HepG2 (cell line): ENCODE results near the gene GAL3ST2. TPM values are rescaled to one million over a fixed set of nuclear protein-coding genes. Genes with fewer than 3 reads are reported as not detected.

Experiments
- ATAC-seq: fragments of 200-7000 bp; cut with Tn5 transposase; 3 replicates; pipeline ENCODE4 v1.9.1; 2020; ENCODE audit warnings: mild to moderate bottlenecking, moderate library complexity
- BruUV-seq: library from RNA; stranded (reverse); fragments of 400-500 nt; replicated peaks from 2 replicates; lab custom pipeline; 2021; lab: Mats Ljungman, UMichigan
- CTCF ChIA-PET: fragments of 300-600 bp; formaldehyde crosslinking; extraction: SDS; loops from one replicate; lab custom pipeline; 2021; ENCODE audit warnings: low total read pairs, inconsistent platforms, low intra/inter-chr PET ratio; lab: Yijun Ruan, JAX
- POLR2A ChIA-PET: fragments of 350-600 bp; sonication (Branson Sonifier 250); formaldehyde crosslinking; loops from one replicate; lab custom pipeline; 2020; ENCODE audit warnings: antibody characterized with exemption, inconsistent platforms; lab: Yijun Ruan, JAX
- DNase-seq: peaks from one replicate; pipeline ENCODE4 v3.0.0-alpha.2; 2015; ENCODE audit warnings: low spot score
- FAIRE-seq: peaks from 3 replicates; lab custom pipeline; 2011; peaks lifted over from hg19 to GRCh38; lab: Jason Lieb, UNC
- H2AFZ ChIP-seq: one replicate; pipeline ENCODE4 v1.6.1; 2011; ENCODE audit warnings: low read length, inconsistent platforms
- H3K27ac ChIP-seq: fragments of 300-600 bp; 3 replicates; pipeline ENCODE4 v1.8.0; 2011; ENCODE audit warnings: mixed run types, mild to moderate bottlenecking, mixed read lengths, low read length, inconsistent platforms; ENCODE audit not compliant: insufficient read depth; ENCODE audit errors: extremely low read length
- H3K27me3 ChIP-seq, 2 experiments: fragments of 200-600 bp in 1 of 2; 2 replicates in 1 of 2; 3 replicates in 1 of 2; pipeline versions ENCODE4 v1.6.0 to v1.8.0; 2011; ENCODE audit warnings: low read length in 2 of 2, mild to moderate bottlenecking in 2 of 2, moderate library complexity in 2 of 2, inconsistent platforms in 1 of 2; ENCODE audit not compliant: insufficient read depth in 2 of 2, control insufficient read depth in 1 of 2
- H3K36me3 ChIP-seq, 2 experiments: fragments of 200-600 bp in 1 of 2; replicated peaks in 1 of 2; 2 replicates in 1 of 2; 3 replicates in 1 of 2; pipeline versions ENCODE4 v1.5.1 to v1.8.0; 2011; ENCODE audit warnings: low read length in 2 of 2, inconsistent platforms in 1 of 2; ENCODE audit not compliant: insufficient read depth in 2 of 2, control insufficient read depth in 1 of 2
- H3K4me1 ChIP-seq: 2 replicates; pipeline ENCODE4 v1.5.1; 2012; ENCODE audit warnings: low read length, inconsistent platforms; ENCODE audit not compliant: insufficient read depth
- H3K4me2 ChIP-seq: 2 replicates; pipeline ENCODE4 v1.6.0; 2011; ENCODE audit warnings: low read depth, low read length, inconsistent platforms
- H3K4me3 ChIP-seq, 3 experiments: fragments of 200-600 bp in 1 of 3; sonication (generic), shearing (Covaris generic) in 1 of 3; replicated peaks in 1 of 3; 2 replicates each; pipeline ENCODE4 v1.5.1; 2011 to 2016; ENCODE audit warnings: low read length in 3 of 3, inconsistent platforms in 2 of 3, low read depth in 2 of 3, mild to moderate bottlenecking in 2 of 3, control low read depth in 1 of 3, mixed read lengths in 1 of 3; ENCODE audit not compliant: insufficient read depth in 1 of 3
- H3K79me2 ChIP-seq: one replicate; pipeline ENCODE4 v1.6.1; 2011; ENCODE audit warnings: low read length, inconsistent platforms; ENCODE audit not compliant: insufficient read depth
- H3K9ac ChIP-seq: 2 replicates; pipeline ENCODE4 v1.6.0; 2011; ENCODE audit warnings: mild to moderate bottlenecking, low read depth, low read length, inconsistent platforms; ENCODE audit not compliant: insufficient read depth
- H3K9me3 ChIP-seq: 2 replicates; pipeline ENCODE4 v1.5.1; 2012; ENCODE audit warnings: mild to moderate bottlenecking, low read length
- H4K20me1 ChIP-seq: 2 replicates; pipeline ENCODE4 v1.6.0; 2011; ENCODE audit warnings: inconsistent platforms, mild to moderate bottlenecking, low read length, moderate library complexity; ENCODE audit not compliant: insufficient read depth
- ETV5 ChIP-seq: IDR thresholded peaks from 2 replicates; pipeline ENCODE4 v1.6.1; 2018; ENCODE audit warnings: missing biosample characterization, missing genetic modification reagents, inconsistent platforms, borderline replicate concordance
- EZH2 ChIP-seq: conservative IDR thresholded peaks from 2 replicates; pipeline ENCODE4 v1.6.1; 2012; ENCODE audit warnings: mild to moderate bottlenecking, low read depth, low read length, moderate library complexity
- GLI4 ChIP-seq: sonication (generic); formaldehyde crosslinking; IDR thresholded peaks from 2 replicates; pipeline ENCODE4 v1.5.1; 2020; ENCODE audit warnings: missing genetic modification reagents, mild to moderate bottlenecking, moderate library complexity, borderline replicate concordance
- IKZF5 ChIP-seq: IDR thresholded peaks from 2 replicates; pipeline ENCODE4 v1.6.1; 2018; ENCODE audit warnings: missing genetic modification reagents, mild to moderate bottlenecking, missing compliant biosample characterization
- ISL2 ChIP-seq: sonication (generic); formaldehyde crosslinking; IDR thresholded peaks from 2 replicates; pipeline ENCODE4 v1.5.0; 2020; ENCODE audit warnings: missing genetic modification reagents
- KDM1A ChIP-seq: IDR thresholded peaks from 2 replicates; pipeline ENCODE4 v1.6.1; 2016; ENCODE audit warnings: missing compliant biosample characterization
- MED1 ChIP-seq: sonication (generic); formaldehyde crosslinking; IDR thresholded peaks from 2 replicates; pipeline ENCODE4 v1.4.0; 2020; ENCODE audit warnings: missing genetic modification reagents
- PHF21A ChIP-seq: sonication (generic); formaldehyde crosslinking; IDR thresholded peaks from 2 replicates; pipeline ENCODE4 v1.5.0; 2020; ENCODE audit warnings: mild to moderate bottlenecking, missing genetic modification reagents
- TFDP1 ChIP-seq: IDR thresholded peaks from 2 replicates; pipeline ENCODE4 v1.6.1; 2016; ENCODE audit warnings: missing compliant biosample characterization, missing genetic modification reagents, borderline replicate concordance
- ZC3H13 ChIP-seq: sonication (generic); formaldehyde crosslinking; IDR thresholded peaks from 2 replicates; pipeline ENCODE4 v1.8.1; 2023; ENCODE audit warnings: mild to moderate bottlenecking, missing genetic modification reagents, moderate library complexity
- ZFX ChIP-seq: sonication (generic); formaldehyde crosslinking; IDR thresholded peaks from 2 replicates; pipeline ENCODE4 v1.4.0; 2020; ENCODE audit warnings: mild to moderate bottlenecking, low read depth, missing genetic modification reagents, moderate library complexity
- ZNF7 ChIP-seq: IDR thresholded peaks from 2 replicates; pipeline ENCODE4 v1.6.1; 2016; ENCODE audit warnings: missing biosample characterization, missing genetic modification reagents
- ZNF737 ChIP-seq: sonication (generic); formaldehyde crosslinking; IDR thresholded peaks from 2 replicates; pipeline ENCODE4 v1.5.0; 2020; ENCODE audit warnings: missing genetic modification reagents, mild to moderate bottlenecking, borderline replicate concordance
- ZSCAN31 ChIP-seq: sonication (generic); formaldehyde crosslinking; IDR thresholded peaks from 2 replicates; pipeline ENCODE4 v1.5.0; 2020; ENCODE audit warnings: low read depth, mild to moderate bottlenecking, missing genetic modification reagents
- WGBS: methylation state at CpG from one replicate; pipeline ENCODE4 v1.1.6; 2017; ENCODE audit warnings: low lambda C conversion rate; 5-methylcytosine and 5-hydroxymethylcytosine counted together
- in situ Hi-C: cut with HindIII; loops from 2 replicates; pipeline ENCODE4 v1.10.0; 2017; ENCODE audit warnings: low pct_unique_long_range_greater_than_20kb; ENCODE audit not compliant: extremely low pct_ligation_motif_present
- intact Hi-C: fragments of 100-400 bp; cut with micrococcal nuclease; formaldehyde crosslinking; loops from one replicate; pipeline ENCODE4 v1.10.0; 2022; ENCODE audit not compliant: unreplicated experiment
- polyA plus RNA-seq, 8 experiments: library from polyadenylated mRNA; depleted of rRNA in 3 of 8; stranded (reverse) in 7 of 8; unstranded in 1 of 8; fragments of >200 nt; fragmentation: Illumina TruSeq in 4 of 8; extraction: Trizol in 4 of 8; gene quantifications; 2 replicates each; pipeline versions ENCODE4 v1.2.1 to v1.2.3, GENCODE V29; 2011 to 2016; ENCODE audit warnings: low read depth in 4 of 8, missing spikeins in 1 of 8, mixed read lengths in 1 of 8; ENCODE audit not compliant: insufficient read depth in 1 of 8
- total RNA-seq, 5 experiments: library from RNA; depleted of rRNA; stranded (reverse); fragments of >200 nt; fragmentation: Illumina TruSeq; extraction: Trizol; gene quantifications; 2 replicates each; pipeline ENCODE4 v1.2.3, GENCODE V29; 2016; ENCODE audit warnings: low read depth in 1 of 5

The GAL3ST2 gene
- total and polyA plus RNA-seq, 2 of the 13 experiments (the other 11 are each of a cell fraction or from before 2014, with no cell fraction given), result 0.17 to 0.20 TPM

GRCh38 chr2:241816431-241817121 is 40.0 kb downstream of the GAL3ST2 start (continued):
- TF ChIP-seq TFDP1 (CRISPR knock-in tag) (no peak), ZNF737 (no peak), MED1 (no peak), ZC3H13 (CRISPR knock-in tag) (peak; percentile 48; the same call in 1 of the 2 replicates)

GRCh38 chr2:241817126-241817820 is 40.7 kb downstream of the GAL3ST2 start:
- Histone ChIP-seq H2AFZ (no peak overlapping the region), H3K9ac (no peak overlapping the region), H3K27me3 (peaks cover 0 to 8% of the 10 kb centered on the region in 2 experiments; a peak in 1 of 5 replicates), H3K36me3 (peaks cover 1 to 6% of the 10 kb centered on the region in 2 experiments; a peak in 2 of 5 replicates), H3K9me3 (no peaks in the 10 kb centered on the region), H3K4me2 (peak overlapping the region; percentile 33), H3K4me1 (peaks cover 32% of the 10 kb centered on the region), H3K27ac (peak overlapping the region; percentile 6), H3K79me2 (peaks cover 10% of the 10 kb centered on the region), H4K20me1 (peaks cover 10% of the 10 kb centered on the region; the same call in 1 of the 2 replicates), H3K4me3 (no peak overlapping the region; a peak in 1 of 6 replicates)
- ChIA-PET CTCF (no interaction called here), POLR2A (interaction anchor here (1.1 to 1.6 kb wide), 3 partner anchors 8 to 46 kb away, joined by 3 to 8 read pairs (median 4); partner anchors contain the start of gene NEU4)
- ATAC-seq (no peak), DNase-seq (no peak), FAIRE-seq (peak; percentile 56)
- intact Hi-C loops (no loop called here), in situ Hi-C loops (no loop called here)
- BruUV-seq, result no TSS peak
- WGBS, result 61% methylated on average over 16 of the region's 16 CpGs
- TF ChIP-seq KDM1A (CRISPR knock-in tag), result 0 out of 2 replicates have a peak, but pooled peaks have one; percentile 18
- TF ChIP-seq GLI4 (CRISPR knock-in tag), result no peak
- no peak for TF ChIP-seq PHF21A (CRISPR knock-in tag)
- 0 out of 2 replicates have a peak, but pooled peaks have one; percentile 18 for TF ChIP-seq IKZF5 (CRISPR knock-in tag)
- no peak for TF ChIP-seq EZH2
- peak; percentile 81 for TF ChIP-seq ETV5 (CRISPR knock-in tag)
- no peak for TF ChIP-seq ZSCAN31
- TF ChIP-seq ZFX (CRISPR knock-in tag), result peak; percentile 49
- TF ChIP-seq ZNF7 (CRISPR knock-in tag), result 0 out of 2 replicates have a peak, but pooled peaks have one; percentile 12
- TF ChIP-seq ISL2 (CRISPR knock-in tag), result no peak
